COLO829 (cell line): ENCODE measurements around the gene BTG1.
"Not testable (repeated sequence)": the region's sequence is repeated elsewhere in the genome, so short reads cannot be mapped to it uniquely, and the experiment has no call there.

Experiments used
- DNase-seq: peaks from one replicate; pipeline ENCODE4 v3.0.0; 2012; ENCODE audit warnings: low spot score

The BTG1 gene

DNA sequence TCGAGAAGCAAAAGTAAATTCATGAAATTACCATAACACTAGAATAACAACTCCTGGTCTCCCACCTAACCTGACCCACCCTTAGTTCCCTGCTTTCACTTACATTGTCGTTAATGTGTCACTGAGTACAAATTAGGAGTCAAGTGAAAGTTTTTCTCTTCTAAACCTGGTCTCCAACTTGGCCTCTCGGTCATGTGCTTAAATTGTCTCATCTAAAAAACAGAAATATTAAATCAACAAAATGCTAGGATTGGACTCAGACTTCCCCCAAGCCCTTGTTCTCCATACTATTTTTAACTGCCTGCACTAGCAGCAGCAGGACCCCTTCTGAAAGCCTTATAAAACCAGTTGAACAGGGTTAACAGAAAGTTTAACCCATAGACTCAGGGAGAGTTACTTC is 1.8 kb upstream of the BTG1 start:
- DNase-seq = no peak

DNA sequence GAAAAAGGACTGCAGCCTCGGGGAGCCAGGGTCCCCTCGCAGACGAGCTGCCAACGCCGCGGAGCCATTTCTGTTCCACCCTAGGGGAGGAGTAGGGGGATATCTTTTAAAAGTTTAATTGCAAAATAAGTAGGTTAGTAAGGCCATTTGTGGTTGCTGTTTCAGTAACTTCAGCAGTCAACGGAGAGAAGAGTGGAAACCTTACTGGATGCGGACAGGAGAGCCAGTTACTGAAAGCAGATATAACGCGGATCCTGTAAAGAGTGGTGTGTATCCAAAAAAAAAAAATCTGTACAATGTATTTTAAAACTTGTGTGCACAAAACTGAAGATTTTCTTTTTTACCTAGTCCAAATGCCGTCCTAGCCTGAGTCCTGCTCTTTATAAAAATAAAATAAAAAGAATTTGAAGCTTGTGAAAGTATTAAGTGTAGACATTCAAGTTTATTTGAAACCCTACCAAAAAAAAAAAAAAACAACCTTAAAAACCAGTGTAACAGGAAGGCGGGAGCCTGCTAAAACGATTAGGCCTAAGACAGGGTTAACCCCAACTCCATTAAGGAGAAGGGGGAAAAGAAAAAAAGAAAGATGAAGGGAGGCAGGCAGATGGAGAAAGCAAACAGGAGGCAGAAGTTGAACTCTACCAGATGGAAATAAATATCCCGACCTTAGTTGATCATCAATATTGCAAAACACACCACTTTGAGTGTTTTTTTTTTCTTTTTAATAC is 1.0 kb upstream of the BTG1 start:
- no peak for DNase-seq

DNA sequence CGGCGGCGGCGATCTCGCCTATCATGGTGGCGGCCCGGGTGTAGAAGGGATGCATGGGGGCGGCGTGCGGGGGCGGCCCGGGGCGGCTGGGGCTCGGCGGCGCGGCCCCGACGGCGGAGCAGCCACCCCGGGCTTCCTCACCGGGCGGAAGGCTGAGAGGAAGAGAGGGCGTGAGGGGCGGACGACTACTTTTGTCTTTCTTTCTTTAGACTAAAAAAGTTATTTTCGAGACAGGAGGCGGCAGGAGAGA is 240 bp downstream of the BTG1 start:
- no peak for DNase-seq

DNA sequence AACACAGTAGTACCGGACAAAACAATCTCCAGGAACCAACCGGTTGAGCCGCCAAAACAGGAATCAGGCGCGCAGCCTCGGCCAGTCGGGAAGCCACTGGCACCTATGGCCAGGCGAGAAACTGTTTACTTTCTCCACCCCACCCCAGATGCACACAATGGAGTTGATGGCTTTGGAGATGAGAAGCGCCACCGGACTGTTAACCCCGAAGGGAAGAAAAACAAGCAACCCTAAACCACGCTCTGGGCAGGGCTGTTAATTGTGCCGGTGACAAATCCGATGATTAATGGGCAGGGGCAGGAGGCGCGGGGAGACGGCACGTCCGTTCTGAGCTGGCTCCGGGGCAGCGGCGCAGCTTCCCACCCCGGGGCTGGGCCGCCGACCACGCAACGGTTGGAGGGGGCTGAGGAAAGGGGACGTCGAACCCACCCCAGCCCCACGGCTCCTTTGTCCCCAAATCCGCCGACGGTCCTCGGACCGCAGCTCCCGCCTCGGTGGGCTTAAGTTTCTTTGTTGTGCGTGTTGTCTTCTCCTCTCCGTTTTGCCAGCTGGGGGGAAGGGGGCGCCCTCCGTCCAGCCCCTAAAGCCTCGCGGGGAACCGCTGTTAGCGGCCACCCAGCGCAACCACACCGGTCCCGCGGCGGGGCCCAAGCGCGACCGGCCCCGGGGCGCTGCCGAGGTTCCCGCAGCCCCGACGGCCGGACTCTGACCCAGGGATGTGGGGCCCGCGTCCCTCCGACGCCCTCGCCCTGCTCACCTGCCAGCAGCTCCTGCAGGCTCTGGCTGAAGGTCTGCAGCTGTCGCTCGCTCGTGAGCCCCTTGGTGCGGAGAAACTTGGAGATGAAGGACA is 790 bp downstream of the BTG1 start:
- no peak for DNase-seq

DNA sequence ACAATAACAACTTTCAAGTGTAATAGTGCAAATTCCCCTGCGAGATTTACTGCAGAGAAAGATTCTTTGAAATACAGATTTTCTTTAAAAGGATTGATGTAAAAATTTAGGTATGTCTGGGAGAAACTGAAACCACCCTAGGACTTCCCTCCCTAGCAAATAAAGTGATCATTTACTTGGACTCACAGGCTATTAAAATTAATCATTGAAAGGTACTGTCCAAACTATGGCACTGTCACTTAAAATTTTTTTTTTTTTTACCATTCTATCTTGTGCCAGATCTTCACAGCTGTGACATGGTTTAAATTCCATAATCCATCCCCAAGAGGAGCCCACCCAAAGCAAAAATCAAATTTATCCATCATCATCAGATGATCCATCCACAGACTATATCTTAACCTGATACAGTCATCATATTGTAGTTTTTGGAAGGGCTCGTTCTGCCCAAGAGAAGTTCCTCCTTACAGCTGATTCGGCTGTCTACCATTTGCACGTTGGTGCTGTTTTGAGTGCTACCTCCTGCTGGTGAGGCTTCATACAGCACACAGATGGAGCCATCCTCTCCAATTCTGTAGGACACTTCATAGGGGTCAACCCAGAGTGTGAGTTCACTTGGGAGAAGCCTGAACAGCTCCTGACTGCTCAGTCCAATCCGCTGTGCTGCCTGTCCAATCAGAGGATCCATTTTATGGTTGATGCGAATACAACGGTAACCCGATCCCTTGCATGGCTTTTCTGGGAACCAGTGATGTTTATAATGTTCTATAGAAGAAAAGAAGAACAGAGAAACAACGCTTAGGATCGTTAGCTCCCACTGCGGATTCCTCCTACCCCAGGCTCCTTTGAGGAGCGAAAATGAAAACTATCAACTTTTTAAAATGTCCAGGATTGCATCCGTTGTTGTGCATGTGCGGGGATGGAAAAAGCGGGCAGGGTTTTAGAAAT is 1.7 kb downstream of the BTG1 start:
- DNase-seq = peak; percentile 50

DNA sequence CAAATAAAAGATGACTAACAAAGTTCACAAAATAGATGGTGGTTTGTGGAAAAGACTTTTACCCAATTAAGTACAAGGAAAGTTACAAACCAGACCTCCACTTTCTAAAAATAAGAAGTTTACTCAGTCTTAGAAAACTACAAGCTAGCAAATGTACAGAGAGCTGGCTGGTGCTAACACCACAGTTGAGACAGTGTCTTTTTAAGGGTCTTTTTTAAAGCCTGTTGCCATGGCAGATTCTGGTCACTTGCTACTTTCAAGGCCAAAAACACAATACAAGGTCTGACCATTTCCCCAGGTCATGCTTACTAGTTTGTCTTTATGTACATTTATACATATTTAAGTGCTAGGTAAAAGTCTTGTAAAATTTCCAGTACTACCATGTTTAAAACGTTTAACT is 2.4 kb downstream of the BTG1 start:
- no peak for DNase-seq

DNA sequence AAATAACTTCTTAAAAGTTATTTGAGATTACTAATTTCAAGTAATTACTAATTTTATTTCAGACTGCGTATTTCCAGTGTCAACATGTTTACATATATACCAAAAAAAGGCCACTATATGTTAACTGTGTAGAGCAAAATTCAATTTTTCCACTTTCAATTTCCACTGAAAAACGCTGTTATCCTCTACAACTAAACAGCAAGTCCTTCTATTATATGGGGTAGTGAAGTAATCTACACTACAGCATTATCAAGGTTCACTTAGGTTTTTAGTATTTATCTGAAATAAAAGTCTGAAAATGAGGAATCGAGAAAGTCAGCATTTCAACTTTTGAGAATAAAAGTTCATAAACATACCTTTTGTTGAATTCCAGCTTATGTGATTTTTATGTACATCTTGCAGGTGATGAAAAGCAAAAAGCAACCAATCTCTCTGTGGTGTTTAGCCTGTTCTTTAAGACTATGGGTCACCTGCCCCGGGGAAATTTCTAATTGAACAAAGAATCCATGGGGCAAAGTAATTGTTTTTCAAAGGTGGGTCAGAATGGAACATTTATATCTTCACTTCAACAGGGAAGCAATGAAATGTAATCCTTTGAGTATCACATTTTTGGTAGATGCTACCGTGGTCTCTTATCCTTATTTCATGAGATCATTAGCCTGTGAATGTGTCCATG is 3.3 kb downstream of the BTG1 start:
- DNase-seq = no peak

DNA sequence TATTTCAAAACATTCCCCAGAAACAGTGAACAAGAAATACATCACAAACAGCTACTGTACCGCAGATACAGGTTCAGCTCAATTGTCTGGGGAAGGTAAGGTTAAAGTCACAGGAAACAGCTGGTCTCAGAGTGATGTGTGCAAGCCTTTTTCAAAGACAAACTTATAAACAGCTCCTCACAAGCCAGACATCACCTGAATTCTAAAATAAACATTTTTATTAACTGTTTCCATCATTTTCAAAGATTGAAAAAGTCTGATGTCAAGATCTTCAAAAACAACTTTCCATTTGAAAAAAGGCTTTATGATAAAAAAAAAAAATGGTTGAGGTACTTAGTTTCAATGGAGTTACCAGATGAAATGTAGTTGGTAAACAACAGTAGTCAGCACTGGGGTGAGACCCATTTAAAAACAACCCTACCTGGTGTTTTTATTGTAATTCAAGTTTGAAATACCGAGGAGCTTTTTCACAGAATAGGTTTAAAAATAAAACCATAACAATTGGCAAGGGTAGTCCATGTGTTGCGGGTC is 4.0 kb downstream of the BTG1 start:
- no peak for DNase-seq

DNA sequence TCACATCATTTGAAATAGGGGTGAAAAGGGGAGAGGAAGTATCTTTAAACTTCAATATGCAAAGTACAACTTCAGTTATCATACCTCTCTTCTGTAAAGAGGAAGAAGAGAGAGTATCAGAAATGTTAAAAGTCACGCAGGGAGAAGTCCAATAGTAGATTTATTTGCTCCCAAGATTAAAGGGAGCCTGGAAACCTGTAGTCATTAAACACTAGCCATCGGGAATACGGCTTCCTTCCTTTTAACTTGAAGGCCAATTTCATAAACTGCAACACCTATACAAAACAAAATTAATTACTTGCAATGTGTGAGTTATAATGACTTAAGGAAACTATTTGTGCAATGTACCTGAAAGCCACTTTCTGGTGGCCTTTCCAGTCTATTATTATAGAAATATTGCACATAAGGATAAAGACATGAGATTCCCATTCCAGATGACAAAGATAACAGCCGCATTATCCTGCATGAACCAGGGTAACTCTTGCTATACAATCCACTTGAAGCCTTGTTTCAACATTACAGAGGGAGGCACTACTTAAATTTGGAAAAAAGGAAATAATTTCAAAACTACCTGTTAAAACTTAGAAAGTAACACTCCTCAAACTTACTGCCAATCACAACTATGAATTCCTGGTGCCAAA is 4.6 kb downstream of the BTG1 start:
- DNase-seq = no peak

DNA sequence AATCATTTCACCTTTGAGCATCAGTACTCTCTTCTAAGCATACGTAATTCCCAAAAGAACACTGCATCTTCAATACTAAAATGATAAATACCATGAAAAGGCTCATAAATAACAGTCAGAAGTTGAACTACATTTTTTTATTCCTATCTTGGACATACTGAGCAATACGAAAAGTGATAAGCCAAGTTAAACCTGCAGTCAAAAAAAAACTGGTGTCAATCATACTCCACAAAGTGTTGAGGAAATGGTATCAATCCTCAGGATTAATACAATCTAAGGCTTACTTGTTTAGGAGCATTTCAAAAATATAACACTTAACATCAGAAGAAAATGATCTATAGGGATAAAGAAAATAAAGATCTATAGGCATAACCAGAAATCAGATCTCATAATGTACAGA is 5.5 kb downstream of the BTG1 start:
- no peak for DNase-seq

DNA sequence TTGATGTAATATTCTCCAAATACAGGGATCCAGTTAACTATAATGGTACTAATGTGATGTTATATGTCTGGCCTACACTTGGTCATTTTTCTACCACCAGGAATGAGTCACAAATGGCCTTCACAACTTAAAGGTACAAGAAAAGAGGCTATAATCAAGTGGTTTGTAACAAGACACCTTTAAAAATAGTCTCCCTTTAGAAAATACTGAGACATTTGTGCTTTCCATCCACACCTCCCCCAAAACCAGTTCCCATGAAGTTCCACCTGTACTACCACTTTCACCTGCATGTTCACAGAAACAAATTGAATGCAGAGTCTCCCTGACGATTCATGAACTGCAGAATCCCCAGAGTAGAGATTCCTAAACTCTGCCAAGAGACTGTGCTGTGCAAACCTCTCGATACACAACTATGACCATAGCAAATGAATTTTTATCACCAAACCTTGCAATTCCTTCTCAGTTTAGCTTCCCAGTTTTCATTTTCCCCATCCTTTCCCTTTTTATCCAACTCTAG is 6.0 kb downstream of the BTG1 start:
- DNase-seq = no peak

DNA sequence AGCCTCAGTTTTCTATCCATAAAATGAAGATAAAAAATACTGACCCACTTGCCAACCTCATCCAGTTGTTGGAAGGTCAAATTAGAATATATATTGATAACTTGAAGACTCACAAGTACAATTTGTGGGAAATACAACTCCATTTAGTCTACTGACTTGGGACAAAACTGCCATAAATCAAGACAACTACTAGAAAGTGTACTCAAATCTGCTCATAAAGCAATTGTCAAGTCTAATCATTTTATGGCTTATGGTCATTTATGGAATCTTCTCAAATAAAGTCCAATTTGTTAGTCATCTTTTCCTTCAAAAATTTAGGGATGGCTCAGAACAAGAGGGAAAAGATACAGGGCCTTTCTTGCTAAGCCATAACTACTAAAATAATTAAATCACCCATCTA is 7.0 kb downstream of the BTG1 start:
- DNase-seq = no peak

DNA sequence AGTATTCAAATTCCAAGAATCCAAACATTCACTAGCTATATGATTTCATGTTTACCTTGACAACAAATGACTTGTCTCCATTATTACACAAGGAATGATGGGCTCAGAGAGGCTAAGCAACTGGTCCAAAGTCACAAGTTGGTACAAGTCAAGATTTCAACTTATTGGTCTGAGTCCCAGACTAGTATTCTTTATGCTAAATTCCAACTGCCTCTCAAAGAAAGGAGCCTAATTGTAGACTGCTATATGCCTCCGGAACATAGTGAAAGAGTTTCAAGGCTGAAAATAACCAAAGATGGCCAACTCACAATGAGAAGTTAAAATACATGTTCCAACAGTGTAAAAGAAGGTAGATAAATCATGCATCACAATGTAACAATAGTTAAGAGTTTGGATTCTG is 7.5 kb downstream of the BTG1 start:
- DNase-seq = no peak

DNA sequence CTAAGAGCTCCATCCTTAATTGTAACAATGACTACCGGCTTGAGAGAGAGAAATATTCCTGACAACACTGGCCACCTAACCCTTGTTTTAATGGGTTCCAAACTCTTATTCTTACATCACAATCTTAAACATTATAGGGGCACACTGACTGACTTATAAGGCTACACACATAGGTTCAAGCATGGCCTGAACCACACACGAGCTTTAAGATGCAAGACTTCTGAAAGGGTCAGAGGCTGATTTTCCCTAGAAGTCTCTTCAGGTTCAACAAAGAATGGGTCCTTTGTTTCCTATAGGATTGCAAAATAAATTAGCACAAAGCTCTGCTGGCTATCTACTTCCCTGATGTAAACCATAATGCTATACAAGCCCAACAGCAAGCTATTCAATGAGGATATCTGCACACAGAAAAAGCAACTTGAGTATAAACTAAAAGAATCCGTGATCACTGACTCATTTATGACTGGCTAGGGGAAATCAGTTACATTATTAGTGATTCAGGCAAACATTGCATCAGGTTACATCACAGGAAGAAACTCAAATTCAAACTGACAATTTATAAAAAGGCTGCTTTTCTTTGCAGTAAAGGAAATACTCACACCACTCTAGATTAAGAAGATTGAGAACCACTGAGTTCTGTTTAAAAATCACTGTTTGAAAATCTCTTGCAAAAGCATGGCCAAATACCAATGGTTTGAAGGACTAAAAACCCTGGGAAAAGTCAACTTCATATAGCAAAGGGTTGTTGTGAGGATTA is 8.5 kb downstream of the BTG1 start:
- DNase-seq = peak; percentile 96

DNA sequence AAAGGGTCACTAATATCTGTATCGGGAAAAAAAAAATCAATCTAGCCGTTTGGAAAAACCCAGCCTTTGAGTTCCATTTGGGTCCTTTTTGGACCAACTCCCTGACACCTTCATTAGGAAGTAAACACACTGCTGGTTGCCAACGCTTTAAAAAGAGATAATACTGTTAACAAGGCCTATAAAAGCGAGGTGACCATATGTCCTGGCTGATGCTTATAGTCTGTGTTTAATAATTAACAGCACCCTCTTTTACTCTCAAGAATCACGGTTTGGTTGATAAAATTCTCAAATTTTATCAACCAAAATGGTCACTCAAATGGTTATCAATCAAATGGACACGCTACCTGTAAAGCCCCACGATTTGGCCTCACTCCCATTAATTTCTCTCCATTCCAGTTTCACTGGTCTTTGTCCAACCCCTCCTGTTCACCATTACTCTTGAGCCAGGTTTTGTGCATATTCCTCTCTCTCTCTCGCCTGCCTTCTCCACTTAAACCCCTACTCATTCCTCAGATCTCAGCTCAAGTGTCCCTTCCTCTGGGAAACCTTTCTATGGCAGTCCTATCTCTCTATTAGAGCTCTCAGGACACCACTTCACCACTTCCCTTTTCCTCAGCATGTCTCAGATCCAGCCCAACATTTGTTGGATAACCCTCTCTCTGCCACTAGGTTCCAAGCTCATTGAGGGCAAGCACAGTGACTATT is 9.5 kb downstream of the BTG1 start:
- DNase-seq = no peak

DNA sequence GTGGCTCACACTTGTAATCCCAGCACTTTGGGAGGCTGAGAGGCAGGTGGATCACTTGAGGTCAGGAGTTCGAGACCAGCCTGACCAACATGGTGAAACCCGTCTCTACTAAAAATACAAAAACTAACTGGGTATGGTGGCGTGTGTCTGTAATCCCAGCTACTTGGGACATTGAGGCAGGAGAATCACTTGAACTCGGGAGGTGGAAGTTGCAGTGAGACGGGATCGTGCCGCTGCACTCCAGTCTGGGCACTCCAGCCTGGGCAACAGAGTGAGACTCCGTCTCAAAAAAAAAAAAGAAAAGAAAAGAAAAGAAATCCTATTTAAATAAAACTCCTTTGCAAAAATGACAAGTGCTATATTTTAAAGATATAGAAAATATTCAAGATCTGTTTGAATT is 10.1 kb downstream of the BTG1 start:
- not testable (repeated sequence) for DNase-seq

DNA sequence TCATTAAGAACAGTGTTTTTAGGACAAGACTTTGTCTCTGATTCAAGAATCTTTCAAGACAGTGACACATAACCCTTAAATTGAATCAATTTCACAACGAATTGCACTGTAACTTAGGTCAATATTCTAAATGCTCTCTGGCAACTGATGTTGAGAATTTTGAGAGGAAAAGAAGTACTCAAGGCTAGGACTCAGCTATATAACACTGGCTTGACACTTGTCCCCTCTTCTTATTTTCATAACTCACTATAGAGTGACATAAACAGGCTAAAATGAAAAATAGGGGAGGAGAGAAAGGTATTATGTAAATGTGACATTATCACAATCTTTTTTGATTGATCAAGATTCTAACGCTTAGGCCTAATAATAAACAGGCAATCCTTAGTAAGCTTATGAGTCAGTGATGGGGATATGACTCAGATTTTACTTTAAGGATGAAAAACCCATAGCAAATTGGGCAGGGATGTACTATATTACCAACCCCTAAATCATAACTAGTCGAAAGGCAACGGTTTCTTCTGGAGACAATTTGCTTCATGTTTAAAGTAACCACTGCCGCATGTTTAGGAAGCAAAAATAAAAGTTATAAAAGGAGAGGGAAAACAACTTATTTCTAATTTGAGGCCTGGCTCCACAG is 10.9 kb downstream of the BTG1 start:
- DNase-seq = no peak

DNA sequence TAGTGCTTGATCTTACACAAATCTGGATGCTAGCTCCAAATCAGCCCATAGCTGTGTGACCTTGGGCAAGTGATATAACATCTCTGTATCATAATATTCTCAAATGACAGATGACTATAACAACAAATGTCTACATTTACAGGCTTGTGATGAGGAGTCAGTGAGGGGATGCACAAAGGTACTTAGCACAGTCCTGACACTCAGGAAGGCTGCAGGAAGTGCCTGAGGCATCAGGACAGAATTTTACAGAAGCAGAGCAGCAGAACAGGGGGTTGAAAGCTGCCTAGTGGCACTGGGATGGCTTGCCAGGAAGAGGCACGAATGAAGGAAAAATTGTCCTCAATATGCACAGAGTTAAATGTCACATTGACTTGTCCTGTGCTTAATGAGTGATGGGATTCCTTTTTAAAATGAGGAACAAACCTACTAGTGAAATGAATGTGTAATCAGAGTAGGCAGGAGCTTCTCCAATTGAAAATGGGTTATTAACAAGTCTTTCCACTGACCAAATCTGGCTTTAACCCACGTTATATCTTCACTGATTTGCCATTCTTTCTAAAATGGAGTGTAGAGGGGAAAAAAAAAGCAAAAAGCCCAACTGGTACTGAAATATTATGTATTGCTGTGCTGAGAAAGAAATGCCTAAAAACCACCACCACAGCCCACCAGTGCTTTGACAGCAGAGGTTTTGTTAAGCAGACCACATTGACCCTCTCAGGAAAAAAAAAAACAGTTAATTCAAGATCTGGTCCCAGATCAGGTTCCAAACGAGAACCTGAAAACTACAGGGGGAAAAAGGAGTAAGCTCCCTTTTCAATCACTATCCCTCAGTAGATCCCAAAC is 11.6 kb downstream of the BTG1 start:
- no peak for DNase-seq
